Activated naive CD4-positive, alpha-beta T cell treated with Interleukin-2 at 50 U/mL for 16 hours (primary cell): Measurements from ENCODE around the gene TTLL10.

Experiments used
- DNase-seq: peaks from one replicate; pipeline ENCODE4 v3.0.0-alpha.2; 2020

TTLL10 gene

GRCh38 chr1:1160281-1160930 is 13.3 kb upstream of the TTLL10 start:
- DNase-seq = no peak

- no peak for DNase-seq
These were observed 12.5 kb upstream of the TTLL10 start for GRCh38 chr1:1161078-1161682.

- no peak for DNase-seq
These were observed 12.0 kb upstream of the TTLL10 start for GRCh38 chr1:1161683-1162079.

- DNase-seq = no peak
These were observed 10.8 kb upstream of the TTLL10 start for GRCh38 chr1:1162597-1163537.

- DNase-seq = no peak
These were observed 10.1 kb upstream of the TTLL10 start for GRCh38 chr1:1163538-1164070.

GRCh38 chr1:1164361-1164700 is 9.3 kb upstream of the TTLL10 start:
- no peak for DNase-seq

- DNase-seq = no peak
These were observed 8.8 kb upstream of the TTLL10 start for GRCh38 chr1:1164701-1165451.

GRCh38 chr1:1165485-1165884 is 8.2 kb upstream of the TTLL10 start:
- DNase-seq = no peak

GRCh38 chr1:1165900-1166421 is 7.7 kb upstream of the TTLL10 start:
- no peak for DNase-seq

- no peak for DNase-seq
These were observed 6.9 kb upstream of the TTLL10 start for GRCh38 chr1:1166642-1167397.

- no peak for DNase-seq
These were observed 6.3 kb upstream of the TTLL10 start for GRCh38 chr1:1167398-1167821.

GRCh38 chr1:1167841-1168450 is 5.7 kb upstream of the TTLL10 start:
- DNase-seq = no peak

- DNase-seq = no peak
These were observed 4.9 kb upstream of the TTLL10 start for GRCh38 chr1:1168451-1169411.

- no peak for DNase-seq
These were observed 4.1 kb upstream of the TTLL10 start for GRCh38 chr1:1169429-1170214.

GRCh38 chr1:1170215-1171091 is 3.2 kb upstream of the TTLL10 start:
- no peak for DNase-seq

- no peak for DNase-seq
These were observed 2.5 kb upstream of the TTLL10 start for GRCh38 chr1:1171161-1171545.

- DNase-seq = peak; percentile 44
These were observed 1.9 kb upstream of the TTLL10 start for GRCh38 chr1:1171546-1172340.
